ENCODE results near the gene RABGAP1L.
"Not testable (repeated sequence)": the region's sequence is repeated elsewhere in the genome, so short reads cannot be mapped to it uniquely, and the experiment has no call there.

Gene RABGAP1L

DNA sequence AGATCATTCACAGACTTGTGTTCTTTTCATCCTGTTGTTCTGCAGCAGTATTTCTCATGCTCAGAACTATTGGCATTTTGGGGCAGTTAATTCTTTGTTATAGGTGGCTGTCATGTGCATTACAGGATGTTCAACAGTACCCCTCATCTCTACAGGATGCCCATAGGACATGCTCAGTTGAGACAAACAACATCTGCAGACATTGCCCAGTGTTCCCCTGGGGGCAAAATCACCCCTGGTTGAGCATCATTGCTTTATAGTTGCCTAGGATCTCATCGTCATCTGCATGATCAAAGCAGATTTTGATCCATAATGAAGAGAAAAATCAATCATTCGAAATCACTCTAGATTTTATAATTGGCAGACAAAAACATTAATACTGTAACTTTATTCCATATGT, 617.9 kb downstream of the RABGAP1L start:
- DNase-seq, result no peak

DNA sequence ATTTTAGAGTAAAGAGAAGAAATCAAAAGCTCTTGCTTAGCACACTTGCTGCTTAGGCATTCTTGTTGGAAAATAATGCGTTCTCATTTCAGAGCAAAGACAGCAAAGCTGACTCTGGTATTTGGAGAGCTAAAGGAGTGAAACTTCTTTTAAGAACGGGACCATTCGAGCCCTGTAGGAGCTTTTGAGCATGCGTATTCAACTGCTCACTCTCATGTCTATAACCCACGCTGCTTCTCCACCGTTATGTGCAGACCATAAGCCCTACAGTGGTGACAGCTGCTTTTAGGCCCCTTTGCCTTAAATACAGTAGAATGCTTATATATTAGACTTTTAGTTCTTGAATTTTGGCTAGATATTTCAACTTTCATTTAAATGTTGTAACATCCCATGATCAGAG, 626.2 kb downstream of the RABGAP1L start:
- no peak for DNase-seq

DNA sequence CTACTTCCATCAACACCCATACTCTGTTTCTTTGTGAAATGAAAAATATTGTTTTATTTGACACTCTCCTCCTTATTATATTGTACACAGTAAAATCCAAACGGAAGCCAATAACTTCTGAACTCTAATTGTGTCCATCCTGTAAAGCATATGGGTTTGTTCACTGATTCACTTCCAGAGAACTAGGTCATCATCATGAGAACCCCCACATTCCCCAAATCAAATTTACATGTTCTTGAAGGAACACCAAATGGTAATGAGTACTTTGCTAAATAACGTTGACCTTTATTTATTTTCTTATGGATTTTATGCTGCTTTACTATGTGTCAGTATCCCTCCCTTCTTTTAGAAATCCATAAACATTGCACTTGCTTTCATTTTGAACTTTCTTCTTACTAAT, 627.0 kb downstream of the RABGAP1L start:
- DNase-seq, result no peak

DNA sequence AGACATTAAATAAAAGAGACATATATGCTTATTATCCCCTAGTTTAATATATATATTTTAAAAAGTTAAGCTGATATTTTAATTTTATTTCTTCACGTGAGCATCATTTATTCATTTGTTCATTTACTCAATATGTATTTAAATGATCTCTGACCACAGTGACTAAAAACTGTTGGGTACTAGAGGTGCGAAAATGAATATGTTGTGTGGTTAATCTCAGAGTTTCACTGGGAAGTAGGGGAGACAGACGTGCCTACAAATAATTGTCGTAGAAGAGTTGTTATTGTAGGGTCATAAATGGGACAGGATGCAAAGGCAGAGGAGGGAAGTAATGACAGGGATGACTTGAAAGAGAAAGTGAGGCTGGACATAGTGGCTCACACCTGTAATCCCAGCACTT, 627.4 kb downstream of the RABGAP1L start:
- no peak for DNase-seq

DNA sequence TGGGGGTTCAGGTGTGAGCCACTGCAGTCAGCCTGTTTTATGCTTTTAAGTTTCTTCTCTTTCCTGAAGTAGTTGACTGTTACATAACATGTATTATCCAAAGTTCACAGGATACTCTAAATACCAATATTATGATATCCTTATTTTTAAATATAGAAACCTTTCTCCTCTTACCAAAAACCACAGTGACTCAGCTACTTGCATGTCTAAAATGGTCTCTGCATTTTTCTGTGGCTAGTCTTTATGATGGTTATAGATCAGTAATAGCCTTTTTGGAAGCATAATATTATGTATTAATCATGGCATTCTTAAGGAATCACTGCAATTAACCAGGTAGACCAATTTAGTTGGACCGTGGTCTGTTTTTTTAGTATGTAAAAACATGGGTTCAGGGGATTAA, 629.7 kb downstream of the RABGAP1L start:
- no peak for DNase-seq

DNA sequence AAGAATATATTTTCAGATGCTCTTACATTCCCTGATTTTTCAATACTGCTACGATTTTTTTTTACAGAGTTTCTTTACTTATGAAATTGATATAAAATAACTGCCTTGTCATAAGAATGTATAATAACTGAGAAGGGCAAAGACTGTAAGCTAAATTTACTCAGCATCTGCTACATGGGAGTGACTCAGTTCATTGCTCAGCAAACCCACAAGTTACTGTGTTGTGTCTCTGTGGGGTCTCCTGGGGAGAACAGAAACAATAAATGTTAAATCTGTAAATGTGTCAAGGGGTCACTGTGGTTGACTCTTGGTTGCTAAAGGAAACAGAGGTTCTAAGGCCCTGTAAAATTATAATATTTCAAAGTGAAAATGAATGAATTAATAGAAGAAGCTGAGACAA, 630.1 kb downstream of the RABGAP1L start:
- no peak for DNase-seq

DNA sequence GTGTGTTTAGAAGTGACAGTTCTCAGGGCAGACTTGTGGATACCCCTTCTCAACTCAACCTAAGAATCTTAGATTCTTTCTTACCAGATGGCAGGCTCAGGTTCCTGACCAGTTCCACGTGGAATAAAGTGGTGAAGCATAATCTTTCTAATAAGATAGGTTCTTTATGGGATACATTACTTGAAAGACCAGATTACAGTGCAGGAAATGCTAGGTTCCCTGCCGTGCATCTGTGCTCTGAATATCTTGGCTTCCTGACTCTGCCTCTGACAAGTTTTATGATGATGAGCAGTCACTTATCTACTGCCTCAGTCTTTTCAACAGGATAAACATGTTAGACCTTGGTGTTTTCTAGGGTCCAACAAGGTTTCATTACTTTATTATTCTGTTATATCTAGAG, 632.5 kb downstream of the RABGAP1L start:
- DNase-seq, result no peak

DNA sequence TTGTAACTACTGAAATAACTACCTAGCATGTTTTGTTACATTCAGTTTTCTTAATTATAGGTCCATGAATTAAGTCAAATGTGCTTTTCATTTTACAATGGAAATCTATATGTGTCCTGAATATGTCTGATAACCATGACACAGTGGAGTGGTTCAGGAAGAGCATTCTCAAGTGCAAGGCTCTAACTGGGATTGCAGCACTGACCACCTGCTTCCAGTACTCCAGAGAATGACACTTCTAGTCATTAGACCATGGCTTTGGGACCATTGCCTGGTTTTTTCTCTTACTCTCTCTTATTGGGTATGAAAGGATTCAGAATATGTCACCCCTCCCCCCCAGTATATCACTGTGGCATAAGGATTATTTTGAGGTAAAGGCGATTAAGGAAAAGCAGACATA, 635.5 kb downstream of the RABGAP1L start:
- no peak for DNase-seq

DNA sequence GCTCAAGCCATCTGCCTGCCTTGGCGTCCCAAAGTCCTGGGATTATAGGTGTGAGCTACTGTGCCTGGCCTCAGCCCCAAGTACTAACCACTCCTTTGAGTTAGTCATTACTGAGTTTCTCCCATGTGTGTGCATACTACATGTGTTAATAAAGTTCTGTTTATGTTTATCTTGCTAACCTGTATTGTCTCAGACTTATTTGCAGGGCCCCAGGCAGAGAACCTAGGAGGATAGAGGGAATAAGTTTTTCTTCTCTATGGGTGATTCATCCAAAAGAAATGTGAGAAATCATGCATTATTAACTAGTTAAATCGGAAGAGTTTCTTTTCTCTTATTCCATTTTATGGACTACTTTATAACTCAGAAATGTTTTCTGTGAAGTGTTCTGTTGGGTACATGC, 636.5 kb downstream of the RABGAP1L start:
- DNase-seq, result no peak

DNA sequence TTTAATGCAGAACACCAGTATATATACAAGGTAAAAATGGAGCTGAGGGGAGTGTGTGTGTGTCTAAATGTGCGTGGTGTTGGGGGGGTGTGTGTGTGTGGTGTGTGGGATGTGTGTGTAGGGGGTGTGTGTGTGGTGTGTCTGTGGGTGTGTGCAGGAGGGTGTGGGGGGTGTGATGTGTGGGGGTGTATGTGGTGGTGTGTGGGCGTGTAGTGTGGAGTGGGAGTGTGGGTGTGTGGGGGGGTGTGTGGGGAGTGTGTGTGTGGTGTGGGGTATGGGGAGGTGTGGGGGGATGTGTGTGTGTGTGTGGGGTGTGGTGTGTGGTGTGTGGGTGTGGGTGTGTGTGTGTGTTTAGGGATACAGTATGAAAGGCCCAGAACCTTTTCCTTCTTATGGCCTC, 638.1 kb downstream of the RABGAP1L start:
- DNase-seq, result no peak

DNA sequence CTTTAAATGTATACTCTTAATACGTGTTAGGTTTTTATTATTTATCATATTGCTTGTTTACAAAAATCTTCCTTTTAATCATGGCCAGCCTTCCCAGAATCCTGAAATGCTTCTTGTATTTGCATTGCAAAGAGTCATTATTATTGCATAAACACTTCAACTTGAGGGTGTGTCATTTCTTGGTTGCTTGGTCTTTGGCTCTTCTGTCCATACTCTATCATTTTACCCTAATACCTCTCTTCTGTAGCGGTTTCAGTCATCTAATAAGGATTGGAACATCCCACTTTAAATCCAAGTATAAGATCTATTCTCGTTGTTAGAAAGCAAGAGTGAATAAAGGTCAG, 639.8 kb downstream of the RABGAP1L start:
- DNase-seq, result no peak

DNA sequence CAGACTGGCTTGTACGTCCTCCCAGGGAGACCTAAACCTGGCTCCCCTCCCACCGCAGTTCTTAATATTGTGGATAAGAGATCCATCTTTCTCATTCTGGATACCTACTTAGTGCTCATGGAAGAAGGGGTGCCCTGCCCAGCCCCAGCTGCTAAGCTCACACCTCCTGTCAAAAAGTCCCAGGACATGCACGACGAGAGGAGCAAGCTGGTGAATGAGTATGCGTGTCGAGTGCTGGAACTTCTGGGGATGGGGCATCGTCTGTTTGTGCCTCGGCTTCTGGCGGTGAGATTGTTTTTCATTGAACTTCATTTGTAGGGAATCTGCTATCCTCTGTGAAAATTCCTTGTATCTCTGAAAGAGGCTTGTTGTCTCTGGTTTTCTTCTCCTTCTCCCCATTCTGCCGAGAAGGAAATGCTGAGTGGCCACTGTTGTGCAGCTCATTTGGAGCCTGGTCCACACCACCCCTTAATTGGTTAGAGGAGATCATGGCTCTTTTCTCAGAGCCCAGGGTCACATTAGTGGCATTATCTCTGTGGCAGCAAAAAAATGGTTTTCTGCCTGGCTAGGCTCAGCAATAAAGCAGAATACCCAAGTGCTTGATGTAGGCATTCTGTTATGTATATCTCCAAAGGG, 641.0 kb downstream of the RABGAP1L start:
- DNase-seq, result no peak

DNA sequence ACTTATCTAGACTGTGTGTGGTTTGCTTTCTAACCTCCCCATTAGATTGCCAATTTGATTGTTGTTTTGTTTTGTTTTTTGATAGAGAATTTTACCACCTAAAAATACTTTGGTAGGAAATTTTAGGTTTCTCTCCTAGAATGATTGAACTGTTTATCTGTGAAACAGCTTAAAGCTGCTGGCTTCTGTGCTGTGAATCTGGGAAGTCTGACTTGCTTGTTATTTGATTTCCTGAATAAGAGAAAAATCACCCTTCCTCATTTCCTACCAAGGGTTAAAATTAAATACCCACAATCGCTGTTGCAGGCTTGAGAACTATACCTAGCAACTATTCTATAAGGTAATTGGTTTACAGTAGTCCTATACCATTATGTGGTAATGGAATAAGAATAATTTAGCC, 641.6 kb downstream of the RABGAP1L start:
- no peak for DNase-seq

DNA sequence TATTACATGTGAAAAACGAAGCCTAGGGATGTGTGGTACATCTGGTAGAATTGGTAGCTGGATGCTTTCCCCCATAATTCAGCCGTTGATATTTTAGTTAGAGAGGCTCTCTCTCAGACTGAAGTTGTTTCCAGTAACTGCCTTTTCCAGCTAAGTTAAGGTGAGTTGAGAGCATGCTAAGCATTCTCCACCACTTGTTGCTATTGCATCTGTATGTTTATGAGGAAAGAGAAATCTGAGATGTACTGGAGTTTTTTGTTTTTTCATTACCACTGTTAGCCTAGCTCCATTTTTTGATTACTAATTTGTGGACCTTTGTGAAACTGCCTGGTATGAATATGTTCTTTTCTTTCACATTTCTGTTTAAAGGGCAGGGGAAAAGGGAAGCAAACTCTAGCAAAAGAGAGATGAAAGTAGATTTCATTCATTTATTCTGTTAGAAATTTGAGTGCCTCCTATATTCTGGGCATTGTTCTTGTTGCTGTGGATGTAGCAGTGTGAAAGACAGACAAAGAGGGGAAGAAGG, 650.5 kb downstream of the RABGAP1L start:
- no peak for DNase-seq

DNA sequence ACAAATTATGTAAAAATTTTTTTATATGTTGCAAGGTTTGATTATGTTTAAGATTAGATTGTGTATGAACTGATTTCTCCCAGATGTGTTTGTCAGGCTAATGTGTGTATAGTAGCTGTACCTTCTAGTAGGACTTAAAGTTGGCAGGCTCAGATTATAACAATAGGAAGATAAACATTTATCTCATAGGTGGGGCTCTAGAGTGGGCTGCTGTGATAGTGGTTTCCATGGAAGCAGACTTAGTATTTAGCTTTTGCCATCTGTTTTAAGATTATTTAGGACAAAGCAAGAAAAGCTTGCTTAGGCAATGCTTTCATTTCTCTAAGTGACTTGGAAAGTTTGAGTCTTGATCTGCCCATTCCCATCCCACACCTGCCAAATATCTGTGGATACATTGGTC, 652.7 kb downstream of the RABGAP1L start:
- DNase-seq, result no peak

DNA sequence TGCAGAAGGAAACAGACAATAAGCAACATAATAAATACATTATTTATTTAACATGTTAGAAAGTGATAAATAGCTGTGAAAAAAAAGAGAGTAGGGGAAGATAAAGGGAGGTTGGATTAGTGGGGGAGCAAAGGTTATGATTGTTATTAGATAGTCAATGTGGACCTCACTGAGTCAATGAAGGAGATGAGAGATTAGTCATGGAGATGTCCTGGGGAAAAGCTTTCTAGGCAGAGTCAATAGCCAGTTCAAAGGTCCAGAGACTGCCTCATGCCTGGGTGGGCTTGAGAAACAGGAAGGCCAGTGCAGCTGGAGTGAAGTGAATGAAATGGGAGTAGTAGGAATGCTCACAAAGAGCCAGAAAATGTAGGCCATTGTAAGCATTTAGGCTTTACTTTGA, 653.3 kb downstream of the RABGAP1L start:
- no peak for DNase-seq

DNA sequence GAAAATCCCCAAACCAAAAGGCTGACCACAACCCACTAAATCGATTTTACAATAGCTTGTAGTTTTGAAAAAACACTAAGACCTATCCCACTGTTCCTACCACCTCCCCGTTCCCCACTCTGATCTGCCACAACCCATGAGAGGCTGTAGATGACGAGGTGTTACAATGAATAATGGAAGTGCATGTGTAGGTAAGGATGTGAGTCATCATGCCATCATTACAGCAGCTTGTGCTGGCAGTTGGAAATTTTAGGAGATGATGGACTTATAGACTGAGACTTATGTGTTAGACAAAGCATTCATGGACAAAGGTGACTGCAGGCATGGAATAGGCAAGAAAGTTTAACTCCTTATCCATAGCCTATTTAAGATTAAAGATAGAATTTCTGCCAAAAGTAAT, 655.7 kb downstream of the RABGAP1L start:
- no peak for DNase-seq

DNA sequence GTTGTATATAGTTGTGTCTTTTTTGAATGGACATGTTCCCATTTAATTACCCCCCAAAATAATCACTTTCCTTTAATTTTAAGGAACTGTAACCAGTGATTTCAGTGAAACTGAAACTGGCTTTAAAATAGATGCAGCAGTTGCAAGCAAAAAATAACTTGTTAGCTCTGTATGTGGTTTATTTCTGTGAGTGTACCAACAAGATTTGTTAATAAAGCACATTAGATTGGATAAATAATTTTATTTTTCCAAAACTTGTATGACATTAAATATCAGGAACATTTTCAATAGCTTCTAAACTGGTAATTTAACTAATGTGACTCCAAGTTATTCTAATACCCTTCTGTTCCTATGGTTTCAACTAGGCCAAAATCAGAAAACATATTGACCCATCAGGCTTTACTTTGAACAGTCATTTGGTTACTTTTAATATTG, 656.2 kb downstream of the RABGAP1L start:
- DNase-seq, result no peak

DNA sequence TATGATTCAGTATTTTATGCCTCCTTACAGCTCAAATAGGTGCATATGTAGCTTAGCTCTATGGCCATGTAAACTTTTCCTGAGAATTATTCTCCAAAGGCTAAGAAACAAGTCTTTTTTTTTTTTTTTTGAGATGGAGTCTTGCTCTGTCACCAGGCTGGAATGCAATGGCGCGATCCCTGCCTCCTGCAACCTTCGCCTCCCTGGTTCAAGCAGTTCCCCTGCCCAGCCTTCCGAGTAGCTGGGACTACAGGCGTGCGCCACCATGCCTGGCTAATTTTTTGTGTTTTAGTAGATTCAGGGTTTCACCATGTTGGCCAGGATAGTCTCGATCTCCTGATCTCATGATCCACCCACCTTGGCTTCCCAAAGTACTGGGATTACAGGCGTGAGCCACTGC, 657.3 kb downstream of the RABGAP1L start:
- not testable (repeated sequence) for DNase-seq

DNA sequence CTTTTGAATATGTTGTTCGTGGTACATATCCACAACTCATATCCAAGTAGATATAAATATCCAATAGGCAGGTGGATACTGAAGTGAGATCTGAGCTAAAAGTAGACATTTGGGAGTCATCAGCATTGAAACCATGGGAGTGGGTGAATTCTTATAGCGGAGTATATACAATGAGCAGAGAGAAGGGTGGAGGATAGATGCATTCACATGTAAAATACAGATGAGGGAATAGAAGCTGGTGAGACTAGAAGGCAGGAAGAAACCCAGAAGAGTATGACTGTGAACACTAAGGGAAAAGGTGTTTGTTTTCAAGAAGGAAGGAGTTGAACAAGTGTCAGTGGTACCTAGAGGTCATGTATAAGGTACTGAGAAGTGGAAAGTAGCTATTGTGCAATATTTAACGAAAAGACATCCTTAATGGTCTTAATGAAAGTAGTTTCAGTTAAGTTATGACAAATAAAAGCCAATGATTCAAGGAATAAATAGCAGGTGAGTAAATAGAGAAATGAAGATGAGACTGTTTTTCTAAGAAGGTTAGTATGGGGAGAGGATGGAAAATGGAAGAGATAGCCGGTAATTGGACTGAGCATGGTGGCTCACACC, 658.8 kb downstream of the RABGAP1L start:
- no peak for DNase-seq

DNA sequence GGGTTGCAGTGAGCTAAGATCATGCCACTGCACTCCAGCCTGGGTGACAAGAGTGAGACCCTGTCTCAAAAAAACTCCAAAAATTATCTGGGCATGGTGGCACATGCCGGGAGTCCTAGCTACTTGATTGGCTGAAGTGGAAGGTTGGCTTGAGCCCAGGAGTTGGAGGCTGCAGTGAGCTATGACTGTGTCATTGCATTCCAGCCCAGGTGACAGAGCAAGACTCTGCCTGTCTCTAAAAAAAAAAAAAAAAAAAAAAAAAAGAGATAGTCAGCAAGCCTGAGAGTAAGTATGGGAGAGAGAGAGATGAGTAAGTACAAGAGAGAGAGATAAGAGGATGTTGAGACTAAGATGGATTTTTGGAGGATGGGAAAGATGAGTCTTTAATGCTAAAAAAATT, 659.6 kb downstream of the RABGAP1L start:
- DNase-seq, result no peak

DNA sequence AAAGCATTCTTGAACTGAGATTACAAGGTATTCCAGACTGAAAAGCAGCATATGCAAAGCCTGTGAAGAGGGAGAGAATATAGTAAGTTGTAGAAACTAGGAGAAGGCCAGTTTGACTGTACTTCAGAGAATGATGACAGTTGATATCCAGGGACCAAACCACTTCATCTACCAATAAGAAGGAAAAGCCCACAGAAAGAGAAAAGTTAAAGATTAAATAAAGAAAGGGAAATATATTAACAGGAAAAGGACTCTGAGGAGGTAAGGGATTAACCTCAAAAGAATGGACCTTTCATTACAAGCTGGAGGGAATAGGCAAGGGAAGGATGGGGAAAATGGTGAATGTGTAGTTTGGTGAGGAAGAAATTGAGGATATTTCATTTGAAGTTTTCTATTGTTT, 660.3 kb downstream of the RABGAP1L start:
- no peak for DNase-seq

DNA sequence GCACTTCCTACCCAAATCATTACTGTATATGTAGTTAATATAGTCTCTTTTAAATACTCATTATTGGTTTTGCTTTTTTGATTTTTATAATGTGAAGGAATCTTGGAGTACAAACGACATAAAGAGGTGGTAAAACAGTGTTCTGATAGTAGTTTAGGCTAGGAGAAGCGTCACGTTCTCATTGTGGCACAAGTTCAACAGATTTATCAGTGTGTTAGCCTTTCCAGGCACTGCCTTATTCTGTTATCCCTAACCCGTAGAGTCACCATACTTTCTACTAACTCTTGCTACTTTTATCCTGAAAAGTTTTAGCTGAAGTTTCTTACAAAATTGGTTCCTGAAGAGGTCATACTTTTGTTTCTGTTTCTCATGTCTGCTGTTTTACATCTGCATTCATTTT, 665.8 kb downstream of the RABGAP1L start:
- DNase-seq, result no peak

DNA sequence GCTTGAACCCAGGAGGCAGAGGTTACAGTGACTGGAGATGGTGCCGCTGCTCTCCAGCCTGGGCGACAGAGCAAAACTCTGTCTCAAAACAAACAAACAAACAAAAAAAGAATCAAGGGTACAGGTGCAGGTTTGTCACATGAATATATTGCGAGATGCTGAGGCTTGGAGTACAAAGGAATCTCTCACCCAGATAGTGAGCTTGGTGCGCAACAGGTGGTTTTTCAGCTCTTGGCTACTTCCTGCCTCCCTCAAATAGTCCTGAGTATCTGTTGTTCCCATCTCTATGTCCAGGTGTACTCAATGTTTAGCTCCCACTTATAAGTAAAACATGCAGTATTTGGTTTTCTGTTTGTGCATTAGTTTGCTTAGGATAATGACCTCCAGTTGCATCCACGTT, 666.5 kb downstream of the RABGAP1L start:
- no peak for DNase-seq

DNA sequence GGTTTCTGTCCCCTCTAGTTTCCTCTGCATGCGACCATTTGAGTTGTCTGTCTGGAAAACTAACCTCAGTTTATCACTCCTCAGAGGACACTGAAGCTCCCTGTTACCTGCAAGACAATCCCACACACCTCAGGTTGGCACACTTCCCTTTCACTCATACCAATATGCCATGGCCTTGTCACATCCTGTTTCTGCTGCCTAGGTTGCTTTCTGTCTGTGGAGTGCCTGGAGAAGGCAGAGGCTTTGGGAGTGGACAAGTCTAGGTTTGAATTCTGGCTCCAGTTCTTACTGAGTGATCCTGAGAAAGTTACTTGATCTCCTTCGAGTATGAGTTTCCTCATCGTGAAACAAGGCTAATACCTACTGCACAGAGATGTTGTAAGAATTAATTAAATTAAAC, 668.9 kb downstream of the RABGAP1L start:
- DNase-seq, result no peak
